PC-3 (cell line): Measurements from ENCODE around the gene AMZ1.

ENCODE experiments used
- EZH2 ChIP-seq: fragments of 300-600 bp; sonication (generic); IDR thresholded peaks from one replicate; pipeline ENCODE4 v1.6.1; 2017; ENCODE audit warnings: antibody characterized with exemption, mild to moderate bottlenecking, low read length; ENCODE audit not compliant: unreplicated experiment
- TF ChIP-seq, protein P1 (sequence below): fragments of 300-600 bp; sonication (generic); conservative IDR thresholded peaks from 2 replicates; pipeline ENCODE4 v1.5.1; 2017; ENCODE audit warnings: antibody characterized with exemption, low read depth, mild to moderate bottlenecking, low read length

DNA sequence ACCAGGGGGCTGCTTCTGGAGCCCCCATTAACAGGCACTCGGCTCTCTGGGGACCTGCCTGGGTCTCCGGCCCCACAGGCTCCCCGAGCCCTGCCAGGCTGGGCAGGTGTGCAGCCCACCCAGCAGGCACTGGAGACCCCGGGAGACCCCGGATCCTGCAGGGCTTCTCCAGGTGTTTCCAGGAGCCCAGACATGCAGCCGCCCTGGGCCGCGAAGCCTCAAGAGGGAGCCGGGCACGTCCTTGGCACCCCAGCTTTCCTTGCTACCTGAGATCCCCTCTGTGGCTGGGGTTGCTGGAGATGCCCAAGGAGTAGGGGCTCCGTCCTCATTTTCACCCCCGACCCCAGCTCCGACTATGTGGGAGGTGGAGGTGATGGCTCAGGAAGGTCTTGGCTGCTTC lies 7.7 kb upstream of the AMZ1 start:
- TF ChIP-seq, protein P1, sequence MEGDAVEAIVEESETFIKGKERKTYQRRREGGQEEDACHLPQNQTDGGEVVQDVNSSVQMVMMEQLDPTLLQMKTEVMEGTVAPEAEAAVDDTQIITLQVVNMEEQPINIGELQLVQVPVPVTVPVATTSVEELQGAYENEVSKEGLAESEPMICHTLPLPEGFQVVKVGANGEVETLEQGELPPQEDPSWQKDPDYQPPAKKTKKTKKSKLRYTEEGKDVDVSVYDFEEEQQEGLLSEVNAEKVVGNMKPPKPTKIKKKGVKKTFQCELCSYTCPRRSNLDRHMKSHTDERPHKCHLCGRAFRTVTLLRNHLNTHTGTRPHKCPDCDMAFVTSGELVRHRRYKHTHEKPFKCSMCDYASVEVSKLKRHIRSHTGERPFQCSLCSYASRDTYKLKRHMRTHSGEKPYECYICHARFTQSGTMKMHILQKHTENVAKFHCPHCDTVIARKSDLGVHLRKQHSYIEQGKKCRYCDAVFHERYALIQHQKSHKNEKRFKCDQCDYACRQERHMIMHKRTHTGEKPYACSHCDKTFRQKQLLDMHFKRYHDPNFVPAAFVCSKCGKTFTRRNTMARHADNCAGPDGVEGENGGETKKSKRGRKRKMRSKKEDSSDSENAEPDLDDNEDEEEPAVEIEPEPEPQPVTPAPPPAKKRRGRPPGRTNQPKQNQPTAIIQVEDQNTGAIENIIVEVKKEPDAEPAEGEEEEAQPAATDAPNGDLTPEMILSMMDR, result no peak
- TF ChIP-seq EZH2, result no peak
